Keratinocyte (primary cell): ENCODE measurements around the gene METTL4.

Source experiments
- CTCF ChIP-seq, 3 experiments: IDR thresholded peaks in 1 of 3; conservative IDR thresholded peaks in 1 of 3; optimal IDR thresholded peaks in 1 of 3; 2 replicates in 2 of 3; 3 replicates in 1 of 3; pipeline versions ENCODE3 to v1.5.1; 2011; ENCODE audit warnings: low read length in 3 of 3, mild to moderate bottlenecking in 3 of 3, moderate library complexity in 2 of 3, control low read depth in 1 of 3, inconsistent platforms in 1 of 3; ENCODE audit not compliant: insufficient read depth in 2 of 3; ENCODE audit errors: extremely low read depth in 1 of 3
- EZH2 ChIP-seq: IDR thresholded peaks from one replicate; pipeline ENCODE4 v1.6.1; 2012; ENCODE audit warnings: inconsistent platforms, mild to moderate bottlenecking, low read length, moderate library complexity

GRCh38 chr18:2504642-2505041 is 66.7 kb downstream of the METTL4 start:
- TF ChIP-seq CTCF (optimal IDR thresholded peaks at IDR 0.05 in 1 of 3, IDR thresholded peaks at IDR 0.05 in 1 of 3, conservative IDR thresholded peaks at IDR 0.05 in 1 of 3; ENCODE audit: extremely low read depth in 1 of 3, insufficient read depth in 2 of 3, low read length in 3 of 3) (no peak), EZH2 (no peak)
